ENCODE measurements around the gene PTPRN2.
"Not testable (repeated sequence)": the region's sequence is repeated elsewhere in the genome, so short reads cannot be mapped to it uniquely, and the experiment has no call there.

Gene PTPRN2

DNA sequence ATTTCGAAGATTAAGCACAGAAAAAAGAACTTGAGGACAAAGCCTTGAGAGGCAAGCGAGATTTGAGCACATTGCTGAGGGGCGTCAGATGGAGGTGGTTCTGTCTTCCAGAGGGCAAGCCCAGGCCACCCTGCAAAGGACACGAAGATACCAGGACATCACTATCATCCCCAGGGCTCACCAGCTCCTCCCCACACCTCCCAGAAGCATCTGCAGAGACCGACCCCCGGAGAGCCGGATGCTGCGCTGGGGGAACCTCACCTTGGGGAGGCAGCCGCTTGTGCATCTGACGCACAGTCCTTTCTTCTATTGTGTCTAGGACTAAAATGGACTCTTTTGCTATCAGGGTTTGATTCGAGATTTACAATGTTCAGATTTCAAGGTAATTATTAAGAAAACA, 991.2 kb downstream of the PTPRN2 start:
- DNase-seq, result peak; percentile 77

- DNase-seq, result no peak
Observed at GRCh38 chr7:157596026-157596425, 991.6 kb downstream of the PTPRN2 start.

DNA sequence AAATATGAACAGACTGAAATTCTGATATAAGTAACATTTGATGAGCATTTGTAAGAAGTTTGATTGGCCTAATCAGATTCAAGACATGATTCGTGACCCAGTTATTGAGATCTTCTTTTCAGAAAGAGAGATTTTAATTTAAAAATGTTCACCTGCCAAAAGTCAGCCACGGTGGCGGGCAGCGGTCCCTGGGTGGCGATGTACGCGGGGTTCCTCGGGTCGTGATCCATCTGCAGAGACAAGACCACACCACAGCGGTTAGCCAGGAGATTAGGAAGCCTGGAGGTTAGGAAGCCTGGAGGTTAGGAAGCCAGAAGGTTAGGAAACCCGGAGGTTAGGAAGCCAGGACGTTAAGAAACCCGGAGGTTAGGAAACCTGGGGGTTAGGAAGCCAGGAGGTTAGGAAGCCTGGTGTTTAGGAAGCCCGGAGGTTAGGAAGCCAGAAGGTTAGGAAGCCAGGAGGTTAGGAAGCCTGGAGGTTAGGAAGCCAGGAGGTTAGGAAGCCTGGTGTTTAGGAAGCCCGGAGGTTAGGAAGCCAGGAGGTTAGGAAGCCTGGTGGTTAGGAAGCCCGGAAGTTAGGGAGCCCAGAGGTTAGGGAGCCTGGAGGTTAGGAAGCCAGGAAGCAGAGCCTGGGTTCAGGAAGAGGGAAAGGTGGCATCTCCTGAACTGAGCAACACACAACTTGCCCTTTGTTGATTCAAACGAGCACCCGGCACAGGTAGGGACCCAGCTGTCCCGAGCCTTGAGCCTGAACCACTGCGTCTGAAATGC, 992.4 kb downstream of the PTPRN2 start:
- no peak for DNase-seq

GRCh38 chr7:157594306-157594705, 993.3 kb downstream of the PTPRN2 start:
- no peak for DNase-seq

DNA sequence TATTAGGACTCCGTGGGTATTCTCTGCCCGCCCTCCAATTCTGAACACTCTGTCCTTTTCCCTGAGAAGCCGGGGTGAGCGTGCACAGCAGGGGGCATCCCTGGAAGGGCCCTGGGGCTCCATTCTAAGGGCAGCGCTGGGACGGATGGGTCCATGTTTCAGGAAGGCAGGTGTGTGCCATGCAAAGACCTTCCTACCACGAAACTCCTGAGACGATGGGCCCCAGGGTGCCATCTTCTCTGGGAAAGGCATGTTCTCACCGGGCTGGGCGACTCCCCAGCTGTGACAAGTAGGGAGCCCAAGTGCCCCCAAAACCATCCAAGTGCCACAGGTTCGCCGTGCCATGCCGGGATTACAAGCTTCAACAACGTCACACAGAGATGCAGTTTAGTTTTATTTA, 994.1 kb downstream of the PTPRN2 start:
- DNase-seq, result no peak

DNA sequence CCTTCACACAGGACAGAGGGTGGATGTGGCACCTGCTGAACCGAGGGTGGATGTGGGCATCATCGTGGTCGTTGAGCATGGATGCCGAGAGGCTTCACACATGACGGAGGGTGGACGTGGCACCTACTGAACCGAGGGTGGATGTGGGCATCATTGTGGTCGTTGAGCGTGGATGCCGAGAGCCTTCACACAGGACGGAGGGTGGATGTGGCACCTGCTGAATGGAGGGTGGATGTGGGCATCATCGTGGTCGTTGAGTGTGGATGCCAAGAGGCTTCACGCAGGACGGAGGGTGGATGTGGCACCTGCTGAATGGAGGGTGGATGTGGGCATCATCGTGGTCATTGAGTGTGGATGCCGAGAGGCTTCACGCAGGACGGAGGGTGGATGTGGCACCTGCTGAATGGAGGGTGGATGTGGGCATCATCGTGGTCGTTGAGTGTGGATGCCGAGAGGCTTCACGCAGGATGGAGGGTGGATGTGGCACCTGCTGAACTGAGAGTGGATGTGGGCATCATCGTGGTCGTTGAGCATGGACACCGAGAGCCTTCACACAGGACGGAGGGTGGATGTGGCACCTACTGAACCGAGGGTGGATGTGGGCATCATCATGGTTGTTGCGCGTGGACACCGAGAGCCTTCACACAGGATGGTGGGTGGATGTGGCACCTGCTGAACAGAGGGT, 994.8 kb downstream of the PTPRN2 start:
- not testable (repeated sequence) for DNase-seq

GRCh38 chr7:157590526-157590925, 997.1 kb downstream of the PTPRN2 start:
- no peak for DNase-seq

DNA sequence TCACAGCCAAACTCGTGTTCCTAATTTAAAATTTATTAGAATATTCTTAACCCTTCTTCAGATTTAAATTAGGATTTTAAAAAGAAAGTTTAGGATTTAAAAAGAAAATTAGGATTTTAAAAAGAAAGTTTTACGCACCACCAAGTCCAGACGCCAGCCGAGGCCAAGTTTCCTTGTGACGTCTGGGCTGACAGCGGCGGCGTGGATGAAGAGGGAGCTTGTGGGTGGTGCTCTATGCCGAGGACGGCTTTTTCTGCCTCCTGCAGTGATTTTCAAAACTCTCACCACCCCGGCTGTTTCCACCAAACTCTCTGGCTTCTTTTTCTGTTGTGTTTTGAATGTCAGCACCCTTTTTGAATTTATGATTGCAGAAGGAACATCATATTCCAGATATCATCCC, 997.9 kb downstream of the PTPRN2 start:
- DNase-seq, result no peak

- DNase-seq, result peak; percentile 81
Observed at GRCh38 chr7:157587805-157588560, 999.6 kb downstream of the PTPRN2 start.

DNA sequence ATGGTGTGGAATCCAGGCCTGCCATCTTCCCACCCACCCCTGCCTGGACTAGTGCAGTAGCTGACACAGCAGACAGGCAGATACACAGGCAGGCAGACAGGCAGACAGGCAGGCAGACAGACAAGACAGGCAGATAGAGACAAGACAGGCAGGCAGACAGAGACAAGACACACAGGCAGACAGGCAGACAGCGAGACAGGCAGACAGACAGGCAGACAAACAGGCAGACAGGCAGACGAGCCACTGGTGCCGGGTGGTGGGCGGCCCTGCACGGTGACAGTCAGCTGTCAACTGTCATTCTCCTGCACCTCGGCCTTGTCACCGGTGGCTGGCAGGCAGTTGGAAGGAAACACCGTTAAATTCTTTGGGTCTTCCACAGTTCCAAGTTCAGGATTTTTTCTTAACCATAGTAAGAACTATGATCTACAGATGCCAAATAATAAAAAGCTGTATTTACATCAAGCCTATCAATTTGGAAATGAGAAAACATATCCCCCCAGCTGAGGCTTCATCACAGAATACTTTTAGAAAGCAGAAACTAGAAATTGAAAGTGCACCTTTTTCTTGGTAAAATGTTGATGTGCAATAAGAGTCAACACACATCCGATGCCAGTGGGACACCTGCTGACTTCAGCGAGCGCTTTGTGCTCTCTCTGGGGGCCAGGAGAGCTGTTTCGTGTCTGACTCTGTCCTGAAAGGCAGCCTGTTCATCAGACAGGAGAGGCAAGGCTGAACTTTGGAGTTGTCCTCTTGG, 1000.4 kb downstream of the PTPRN2 start:
- DNase-seq, result no peak

- no peak for DNase-seq
Observed at GRCh38 chr7:157586426-157586955, 1001.1 kb downstream of the PTPRN2 start.

DNA sequence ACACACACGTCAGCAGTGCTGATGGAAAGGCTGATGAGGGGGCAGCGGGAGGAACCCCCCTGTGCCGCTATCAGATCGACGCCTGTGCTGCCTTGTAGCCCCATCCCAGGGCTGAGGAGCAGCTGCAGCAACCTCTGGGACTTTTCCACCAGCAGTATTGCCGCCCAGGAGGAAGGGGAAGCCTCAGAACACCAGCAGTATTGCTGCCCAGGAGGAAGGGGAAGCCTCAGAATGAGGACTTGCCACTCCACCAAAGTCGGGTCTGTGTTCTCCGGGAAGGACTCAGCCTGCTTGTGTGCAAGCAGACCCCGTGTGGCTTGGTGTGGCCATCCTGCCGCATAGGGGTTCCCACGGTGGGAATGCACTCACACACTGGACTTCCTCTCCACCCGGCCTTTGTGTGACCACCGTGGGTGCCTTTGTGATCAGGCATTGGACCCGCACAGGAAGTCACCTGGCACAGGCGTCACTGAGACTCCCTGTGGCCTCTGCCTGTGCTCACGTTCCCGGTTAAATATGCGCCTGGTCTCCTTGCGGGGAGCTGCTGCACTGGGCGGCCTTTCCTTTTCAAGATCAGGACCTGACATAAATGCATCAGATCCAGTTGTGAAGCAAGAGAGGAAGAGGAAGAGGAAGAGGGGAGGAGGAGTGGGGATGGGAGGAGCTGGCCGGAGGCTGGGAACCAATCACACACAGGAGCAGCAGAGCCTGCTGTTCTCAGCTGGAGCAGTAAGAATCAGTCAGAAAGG, 1002.3 kb downstream of the PTPRN2 start:
- no peak for DNase-seq

DNA sequence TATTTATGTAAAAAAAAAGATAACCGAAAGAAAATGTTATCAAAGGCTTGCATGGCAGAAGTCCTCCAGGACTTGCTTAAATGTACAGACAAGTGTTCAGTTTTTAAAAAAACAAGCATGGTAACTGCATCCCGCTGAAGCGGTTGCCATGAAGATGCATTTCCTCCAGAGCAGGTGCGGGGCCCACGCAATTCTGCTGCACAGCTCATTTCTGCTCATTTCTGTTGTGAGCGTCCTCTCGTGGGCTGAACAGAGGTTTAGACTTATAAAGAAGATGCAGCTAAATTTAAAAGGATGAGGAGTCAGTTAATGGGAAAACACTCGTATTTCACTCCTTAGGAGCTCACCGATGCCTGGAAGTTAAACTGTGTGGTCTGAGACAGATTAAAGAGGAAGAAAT, 1003.2 kb downstream of the PTPRN2 start:
- DNase-seq, result no peak

DNA sequence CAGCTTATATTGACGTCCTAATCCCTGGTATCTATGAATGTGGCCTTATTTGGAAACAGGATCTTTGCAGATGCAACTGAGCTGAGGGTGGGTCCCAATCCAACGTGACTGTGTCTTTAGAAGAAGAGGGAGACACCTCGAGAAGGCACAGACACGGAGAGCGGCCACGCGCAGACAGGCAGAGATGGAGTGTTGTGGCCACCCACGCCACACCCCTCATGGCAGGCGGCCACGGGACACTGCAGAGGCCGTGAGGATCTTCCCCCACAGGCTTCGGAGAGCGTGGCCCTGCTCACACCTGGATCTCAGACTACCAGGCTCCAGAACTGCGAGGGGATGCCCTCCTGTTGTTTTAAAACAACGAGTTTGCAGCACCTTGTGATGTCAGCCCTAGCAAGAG, 1005.9 kb downstream of the PTPRN2 start:
- no peak for DNase-seq

- DNase-seq, result no peak
Observed at GRCh38 chr7:157580324-157580723, 1007.3 kb downstream of the PTPRN2 start.

GRCh38 chr7:157579425-157579824, 1008.2 kb downstream of the PTPRN2 start:
- no peak for DNase-seq

GRCh38 chr7:157577796-157578339, 1009.8 kb downstream of the PTPRN2 start:
- DNase-seq, result no peak

- no peak for DNase-seq
Observed at GRCh38 chr7:157577061-157577460, 1010.6 kb downstream of the PTPRN2 start.

DNA sequence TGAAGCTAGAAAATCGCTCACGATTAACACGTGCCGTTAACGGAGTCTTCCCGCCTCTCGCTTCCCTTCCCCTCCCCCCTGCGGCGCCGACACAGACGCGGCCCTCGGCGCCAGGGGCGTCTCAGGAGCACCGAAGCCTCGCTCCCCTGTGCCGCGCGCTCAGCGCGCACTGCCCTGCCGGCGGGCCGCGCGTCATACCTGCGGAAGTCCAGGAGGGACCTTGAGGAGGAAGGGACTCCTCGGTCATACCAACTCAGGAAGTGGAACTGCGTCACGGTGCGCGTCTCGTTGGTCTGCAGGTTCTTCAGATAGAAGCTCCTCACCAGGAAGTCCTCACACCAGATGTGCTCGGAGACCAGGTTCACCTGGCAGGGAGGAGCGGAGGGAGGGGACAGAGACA, 1011.2 kb downstream of the PTPRN2 start:
- DNase-seq, result no peak

DNA sequence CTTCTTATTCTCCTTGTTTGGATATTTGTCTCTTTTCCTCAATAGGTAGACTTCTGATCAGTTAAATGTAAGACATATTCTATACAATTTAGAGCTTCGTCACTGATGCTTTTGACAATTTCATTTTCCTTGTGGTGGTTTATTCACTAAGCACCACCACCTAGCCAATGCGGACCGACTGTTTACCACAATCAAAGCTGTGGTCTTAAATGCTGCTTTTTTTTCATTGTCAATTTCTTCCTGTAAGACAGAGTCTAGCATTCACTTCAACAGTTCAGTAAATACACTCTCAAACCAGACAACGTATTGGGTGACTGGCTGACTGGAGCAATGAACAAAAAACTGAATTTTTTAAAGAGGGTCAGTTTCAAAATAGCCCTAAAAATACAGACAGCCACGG, 1011.8 kb downstream of the PTPRN2 start:
- DNase-seq, result no peak

DNA sequence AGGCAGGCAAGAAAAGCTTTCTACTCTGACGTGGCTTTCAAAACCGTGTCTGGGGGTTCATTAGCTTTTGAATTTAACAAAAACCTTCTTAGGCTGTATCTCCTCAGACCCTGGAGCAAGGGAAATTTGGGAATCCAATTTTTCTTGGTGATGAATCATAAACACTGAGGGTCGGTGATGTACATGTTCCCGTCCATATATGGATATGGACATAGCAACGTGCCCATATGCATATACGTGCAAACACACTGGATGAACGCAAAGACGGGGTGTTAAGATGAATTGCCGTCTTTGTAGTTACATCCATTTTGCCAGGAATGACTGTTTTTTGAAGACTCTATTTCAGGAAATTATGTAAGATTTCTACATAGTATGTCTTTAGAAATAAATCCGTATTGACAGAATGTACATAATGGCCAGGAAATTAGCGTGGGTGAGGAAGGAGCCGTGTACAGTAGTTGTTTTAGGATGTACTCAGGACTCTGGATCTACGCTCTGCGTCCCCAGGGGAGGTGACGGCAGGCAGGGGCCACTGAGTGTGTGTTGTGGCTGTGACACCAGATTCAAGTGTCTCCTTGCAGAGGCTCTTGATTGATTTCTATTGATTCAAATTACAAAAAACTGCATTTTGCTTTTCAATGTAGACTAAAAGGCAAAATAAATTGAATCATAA, 1012.6 kb downstream of the PTPRN2 start:
- no peak for DNase-seq
